ENCODE measurements around the gene SFMBT1. TPM values are rescaled to one million over a fixed set of nuclear protein-coding genes. Genes with fewer than 3 reads are reported as not detected.

The SFMBT1 gene
- total and polyA plus RNA-seq, 11 donors = 3.4 to 18.8 (median 14.3) TPM

GRCh38 chr3:53073553-53074365 is 27.9 kb upstream of the SFMBT1 start:
- ATAC-seq = peak in 1 of 4 donors; percentile 2
- intact Hi-C loops (cut with DNase I) = loop anchor here (2.0 to 10.0 kb wide), 13 partner anchors 131 to 331 kb away; partner anchors contain the start of genes ITIH1 (in 1 of the 10) and NEK4 (in 1 of the 10)

GRCh38 chr3:53072653-53073552 is 27.0 kb upstream of the SFMBT1 start:
- Histone ChIP-seq H3K4me1 (peaks cover 0 to 19% (median 12%) of the 10 kb centered on the region in 12 donors), H3K4me3 (peak overlapping the region; percentile 45 to 77 (median 66)), H3K9me3 (no peaks in the 10 kb centered on the region), H3K36me3 (no peaks in the 10 kb centered on the region), H3K27ac (peak overlapping the region in 10 of 12 donors; percentile 19 to 75 (median 64)), H3K27me3 (no peaks in the 10 kb centered on the region)
- TF ChIP-seq POLR2A (IDR thresholded peaks at IDR 0.05) = no peak
- TF ChIP-seq CTCF (IDR thresholded peaks at IDR 0.05) = peak; percentile 91 to 99 (median 93)
- 10 to 23% (median 14%) methylated on average over 30 to 32 of the region's 32 CpGs for WGBS, 4 donors
- DNase-seq (peak; percentile 81 to 93 (median 87)), ATAC-seq (peak; percentile 92 to 96 (median 94))
- intact Hi-C loops (cut with DNase I) = loop anchor here (1.0 to 10.0 kb wide), 14 partner anchors 131 to 331 kb away; partner anchors contain the start of genes ITIH1 (in 1 of the 10) and NEK4 (in 1 of the 10)

More at GRCh38 chr3:53073553-53074365, 27.9 kb upstream of the SFMBT1 start:
- WGBS, 4 donors = 76 to 81% (median 80%) methylated on average over 15 to 17 of the region's 17 CpGs
- TF ChIP-seq POLR2A (IDR thresholded peaks at IDR 0.05) (no peak), CTCF (IDR thresholded peaks at IDR 0.05) (no peak)
- no peak for DNase-seq
- no peaks in the 10 kb centered on the region for H3K9me3 ChIP-seq
- no peaks in the 10 kb centered on the region for H3K36me3 ChIP-seq
- H3K27me3 ChIP-seq = no peaks in the 10 kb centered on the region
- H3K4me1 ChIP-seq = peaks cover 0 to 19% (median 12%) of the 10 kb centered on the region in 12 donors
- peak overlapping the region in 9 of 12 donors; percentile 10 to 75 (median 62) for H3K27ac ChIP-seq
- H3K4me3 ChIP-seq = peak overlapping the region in 10 of 12 donors; percentile 49 to 77 (median 67)

GRCh38 chr3:53071882-53072431 is 26.1 kb upstream of the SFMBT1 start:
- no peaks in the 10 kb centered on the region for H3K27me3 ChIP-seq
- H3K36me3 ChIP-seq = no peaks in the 10 kb centered on the region
- H3K4me3 ChIP-seq = peak overlapping the region in 4 of 12 donors; percentile 60 to 72 (median 66)
- no peak for TF ChIP-seq POLR2A (IDR thresholded peaks at IDR 0.05)
- no peak for TF ChIP-seq CTCF (IDR thresholded peaks at IDR 0.05)
- intact Hi-C loops (cut with DNase I) = loop anchor here (1.0 to 10.0 kb wide), 14 partner anchors 130 to 330 kb away; partner anchors contain the start of genes ITIH1 (in 1 of the 10) and NEK4 (in 1 of the 10)
- peaks cover 0 to 19% (median 12%) of the 10 kb centered on the region in 12 donors for H3K4me1 ChIP-seq
- ATAC-seq = no peak
- H3K27ac ChIP-seq = peak overlapping the region in 1 of 12 donors; percentile 71
- no peaks in the 10 kb centered on the region for H3K9me3 ChIP-seq
- WGBS, 4 donors = 68 to 77% (median 73%) methylated on average over 5 to 11 of the region's 11 CpGs
- no peak for DNase-seq

All from heart left ventricle (tissue), 16 donors.